MM.1S (cell line): ENCODE results near the gene TBC1D10A.
"Not testable (repeated sequence)": the region's sequence is repeated elsewhere in the genome, so short reads cannot be mapped to it uniquely, and the experiment has no call there.

ENCODE experiments used
- DNase-seq: peaks from one replicate; pipeline ENCODE4 v3.0.0-alpha.2; 2015
- H2AFZ ChIP-seq: fragments of 300-600 bp; sonication (generic); 2 replicates; pipeline ENCODE4 v1.6.0; 2016; ENCODE audit warnings: antibody characterized with exemption, low read length
- H3F3A ChIP-seq: fragments of 300-600 bp; sonication (generic); 2 replicates; pipeline ENCODE4 v1.6.1; 2016; ENCODE audit warnings: mild to moderate bottlenecking, antibody characterized with exemption, low read length, moderate library complexity, mixed read lengths; ENCODE audit not compliant: insufficient read depth
- H3K27ac ChIP-seq: fragments of 300-600 bp; sonication (generic); 2 replicates; pipeline ENCODE4 v1.5.1; 2016; ENCODE audit warnings: mild to moderate bottlenecking, low read length
- H3K27me3 ChIP-seq: fragments of 300-600 bp; sonication (generic); replicated peaks from 2 replicates; pipeline ENCODE4 v1.6.0; 2016; ENCODE audit warnings: low read length; ENCODE audit not compliant: insufficient read depth
- H3K36me3 ChIP-seq: fragments of 300-600 bp; sonication (generic); replicated peaks from 2 replicates; pipeline ENCODE4 v1.6.1; 2016; ENCODE audit warnings: mild to moderate bottlenecking, low read length, mixed read lengths; ENCODE audit not compliant: insufficient read depth
- H3K4me1 ChIP-seq: fragments of 300-600 bp; sonication (generic); 2 replicates; pipeline ENCODE4 v1.6.1; 2016; ENCODE audit warnings: low read length, mixed read lengths
- H3K4me2 ChIP-seq: fragments of 300-600 bp; sonication (generic); 2 replicates; pipeline ENCODE4 v1.6.0; 2016; ENCODE audit warnings: low read depth, low read length
- H3K4me3 ChIP-seq: fragments of 300-600 bp; sonication (generic); 2 replicates; pipeline ENCODE4 v1.5.1; 2016; ENCODE audit warnings: low read length, mixed read lengths
- H3K79me2 ChIP-seq: fragments of 300-600 bp; sonication (generic); 2 replicates; pipeline ENCODE4 v1.6.1; 2016; ENCODE audit warnings: mixed run types, low read length, mixed read lengths
- H3K9ac ChIP-seq: fragments of 300-600 bp; sonication (generic); 2 replicates; pipeline ENCODE4 v1.6.1; 2016; ENCODE audit warnings: low read length, mixed read lengths
- H3K9me2 ChIP-seq: fragments of 300-600 bp; sonication (generic); replicated peaks from 2 replicates; pipeline ENCODE4 v1.6.1; 2016; ENCODE audit warnings: mild to moderate bottlenecking, low read length, mixed read lengths; ENCODE audit not compliant: insufficient read depth
- H3K9me3 ChIP-seq: fragments of 300-600 bp; sonication (generic); replicated peaks from 2 replicates; pipeline ENCODE4 v1.6.1; 2016; ENCODE audit warnings: mild to moderate bottlenecking, low read length, mixed read lengths; ENCODE audit not compliant: insufficient read depth
- H4K20me1 ChIP-seq: fragments of 300-600 bp; sonication (generic); 2 replicates; pipeline ENCODE4 v1.6.1; 2016; ENCODE audit warnings: mild to moderate bottlenecking, low read length, moderate library complexity, mixed read lengths; ENCODE audit not compliant: insufficient read depth
- EZH2 ChIP-seq: fragments of 300-600 bp; sonication (generic); optimal IDR thresholded peaks from 2 replicates; pipeline ENCODE3; 2017; ENCODE audit warnings: low read depth, mild to moderate bottlenecking, antibody characterized with exemption, low read length, mixed read lengths
- EZH2phosphoT487 ChIP-seq: fragments of 300-600 bp; sonication (generic); IDR thresholded peaks from 2 replicates; pipeline ENCODE4 v1.6.1; 2018; ENCODE audit warnings: antibody characterized with exemption, low read length
- TF ChIP-seq, protein P1 (sequence below): fragments of 300-600 bp; sonication (generic); IDR thresholded peaks from 2 replicates; pipeline ENCODE4 v1.5.1; 2016; ENCODE audit warnings: antibody characterized with exemption, low read length, mixed read lengths

TBC1D10A gene

DNA sequence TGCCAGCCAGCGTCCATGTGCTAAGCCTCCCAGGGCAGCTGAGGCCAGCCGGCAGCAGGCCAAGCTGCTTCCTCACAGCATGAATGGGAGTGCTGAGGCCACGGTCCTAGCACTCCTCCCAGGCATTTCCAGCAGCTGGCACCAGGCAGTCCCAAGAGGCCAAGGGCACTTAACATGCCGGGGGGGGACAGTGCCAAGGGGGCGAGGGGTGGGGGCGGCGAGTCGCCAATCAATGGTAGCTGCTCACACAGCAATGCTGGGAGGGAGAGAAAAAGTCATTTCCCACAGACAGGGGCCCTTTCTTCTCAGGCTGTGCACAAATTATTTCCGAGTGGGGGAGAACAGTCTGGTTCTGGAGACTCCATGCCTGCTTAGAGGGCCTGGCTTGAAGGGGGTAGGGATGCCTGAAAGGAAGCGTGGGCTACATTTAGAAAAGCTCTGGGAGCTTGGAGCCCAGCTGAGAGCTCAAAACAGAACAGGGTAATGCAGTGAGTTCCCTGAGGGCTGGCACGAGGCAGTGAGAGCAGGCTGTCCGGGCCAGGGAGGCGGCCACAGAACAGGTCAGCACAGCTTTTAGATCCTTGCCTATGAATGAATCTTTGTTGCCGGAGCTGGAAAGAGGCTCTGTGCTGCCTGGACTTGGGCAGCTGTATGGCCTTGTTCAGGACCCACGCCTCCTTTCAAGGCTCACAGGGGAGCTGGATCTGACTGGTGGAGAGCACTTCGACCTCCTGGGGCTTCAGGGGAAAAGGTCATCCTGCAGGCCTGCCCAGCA, 14.4 kb upstream of the TBC1D10A start:
- TF ChIP-seq EZH2 (no peak), EZH2phosphoT487 (no peak)
- TF ChIP-seq, protein P1, sequence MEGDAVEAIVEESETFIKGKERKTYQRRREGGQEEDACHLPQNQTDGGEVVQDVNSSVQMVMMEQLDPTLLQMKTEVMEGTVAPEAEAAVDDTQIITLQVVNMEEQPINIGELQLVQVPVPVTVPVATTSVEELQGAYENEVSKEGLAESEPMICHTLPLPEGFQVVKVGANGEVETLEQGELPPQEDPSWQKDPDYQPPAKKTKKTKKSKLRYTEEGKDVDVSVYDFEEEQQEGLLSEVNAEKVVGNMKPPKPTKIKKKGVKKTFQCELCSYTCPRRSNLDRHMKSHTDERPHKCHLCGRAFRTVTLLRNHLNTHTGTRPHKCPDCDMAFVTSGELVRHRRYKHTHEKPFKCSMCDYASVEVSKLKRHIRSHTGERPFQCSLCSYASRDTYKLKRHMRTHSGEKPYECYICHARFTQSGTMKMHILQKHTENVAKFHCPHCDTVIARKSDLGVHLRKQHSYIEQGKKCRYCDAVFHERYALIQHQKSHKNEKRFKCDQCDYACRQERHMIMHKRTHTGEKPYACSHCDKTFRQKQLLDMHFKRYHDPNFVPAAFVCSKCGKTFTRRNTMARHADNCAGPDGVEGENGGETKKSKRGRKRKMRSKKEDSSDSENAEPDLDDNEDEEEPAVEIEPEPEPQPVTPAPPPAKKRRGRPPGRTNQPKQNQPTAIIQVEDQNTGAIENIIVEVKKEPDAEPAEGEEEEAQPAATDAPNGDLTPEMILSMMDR: no peak
- H4K20me1 ChIP-seq: no peaks in the 10 kb centered on the region
- H3K9me2 ChIP-seq: no peaks in the 10 kb centered on the region
- H3K4me1 ChIP-seq: no peaks in the 10 kb centered on the region
- no peaks in the 10 kb centered on the region for H3F3A ChIP-seq
- H3K9me3 ChIP-seq: no peaks in the 10 kb centered on the region
- no peak overlapping the region for H3K27ac ChIP-seq
- H3K27me3 ChIP-seq: no peaks in the 10 kb centered on the region
- peaks cover 3% of the 10 kb centered on the region; the same call in 1 of the 2 replicates for H3K79me2 ChIP-seq
- DNase-seq: no peak
- no peak overlapping the region for H3K4me2 ChIP-seq
- H3K4me3 ChIP-seq: no peak overlapping the region
- no peak overlapping the region for H2AFZ ChIP-seq
- no peak overlapping the region for H3K9ac ChIP-seq
- H3K36me3 ChIP-seq: peaks cover 35% of the 10 kb centered on the region

DNA sequence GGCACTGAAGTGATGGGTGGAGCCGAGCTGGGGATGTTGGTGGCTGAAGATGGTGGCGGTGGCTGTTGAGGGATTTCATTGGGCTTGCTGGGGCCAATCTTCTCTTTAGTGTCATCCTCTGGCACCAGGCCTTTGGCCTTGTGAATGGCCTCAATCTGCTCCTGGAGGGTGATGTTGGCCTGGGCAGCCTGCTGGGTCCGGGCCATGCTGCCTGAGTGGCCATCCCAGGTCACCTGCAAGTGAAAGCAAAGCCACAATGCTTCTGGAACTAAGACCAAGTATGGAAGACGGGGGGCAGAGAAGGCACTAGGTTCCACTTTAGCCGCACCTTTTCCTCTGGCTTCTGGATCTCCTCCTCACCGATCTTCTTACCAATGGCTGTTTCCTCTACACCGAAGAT, 12.1 kb upstream of the TBC1D10A start:
- Histone ChIP-seq H3K79me2 (no peaks in the 10 kb centered on the region), H3F3A (no peaks in the 10 kb centered on the region), H3K36me3 (peaks cover 28% of the 10 kb centered on the region), H3K27me3 (no peaks in the 10 kb centered on the region), H2AFZ (no peak overlapping the region), H3K9me3 (no peaks in the 10 kb centered on the region), H3K4me1 (no peaks in the 10 kb centered on the region), H4K20me1 (no peaks in the 10 kb centered on the region), H3K27ac (no peak overlapping the region), H3K4me2 (no peak overlapping the region), H3K4me3 (no peak overlapping the region), H3K9ac (no peak overlapping the region), H3K9me2 (no peaks in the 10 kb centered on the region)
- TF ChIP-seq EZH2phosphoT487 (no peak), EZH2 (no peak)
- TF ChIP-seq, protein P1: no peak
- no peak for DNase-seq

DNA sequence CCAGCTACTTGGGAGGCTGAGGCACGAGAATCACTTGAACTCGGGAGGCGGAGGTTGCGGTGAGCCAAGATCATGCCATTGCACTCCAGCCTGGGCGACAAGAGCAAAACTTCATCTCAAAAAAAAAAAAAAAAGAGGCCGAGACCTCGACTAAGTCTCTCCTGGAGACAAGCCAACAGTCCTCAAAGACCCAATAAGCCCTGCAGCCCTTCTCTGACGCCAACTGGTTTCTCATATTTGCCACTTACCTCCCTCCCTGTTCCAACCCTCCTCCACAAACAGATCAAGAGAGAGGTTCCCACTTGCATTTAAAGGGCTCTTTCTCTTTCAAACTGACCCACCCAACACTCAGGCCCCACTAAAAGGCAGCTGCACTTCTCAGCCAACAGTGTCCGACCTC, 11.6 kb upstream of the TBC1D10A start:
- H3K27me3 ChIP-seq, H3K9ac ChIP-seq, H3K4me3 ChIP-seq, H3K79me2 ChIP-seq, H3K9me2 ChIP-seq, H3K4me1 ChIP-seq, H3F3A ChIP-seq, H2AFZ ChIP-seq, H3K4me2 ChIP-seq, DNase-seq, H3K9me3 ChIP-seq, H3K27ac ChIP-seq, H4K20me1 ChIP-seq: not testable (repeated sequence)
- peaks cover 32% of the 10 kb centered on the region for H3K36me3 ChIP-seq

DNA sequence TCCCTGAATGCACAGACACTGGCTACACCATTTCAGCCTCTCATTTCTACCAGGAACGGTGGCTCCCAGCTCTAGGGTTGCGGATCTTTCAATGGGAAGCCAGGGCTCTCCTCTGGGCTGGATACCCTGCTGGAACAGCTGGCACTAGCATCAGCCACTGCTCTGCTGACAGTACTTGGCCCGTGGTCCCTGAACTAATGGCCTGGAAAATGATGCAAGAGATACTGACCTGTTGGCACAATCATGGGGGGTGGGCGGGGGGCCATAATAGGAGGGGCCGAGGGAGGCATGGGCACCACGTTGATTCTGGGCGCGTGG, 10.7 kb upstream of the TBC1D10A start:
- Histone ChIP-seq H3K9me3 (no peaks in the 10 kb centered on the region), H3K27ac (no peak overlapping the region), H3K4me3 (no peak overlapping the region), H3K79me2 (no peaks in the 10 kb centered on the region), H2AFZ (no peak overlapping the region), H3K4me2 (no peak overlapping the region), H3K9ac (no peak overlapping the region), H3K36me3 (peaks cover 31% of the 10 kb centered on the region), H3K9me2 (no peaks in the 10 kb centered on the region), H3K4me1 (no peaks in the 10 kb centered on the region), H3K27me3 (no peaks in the 10 kb centered on the region), H4K20me1 (no peaks in the 10 kb centered on the region), H3F3A (no peaks in the 10 kb centered on the region)
- no peak for DNase-seq
- TF ChIP-seq EZH2 (no peak), EZH2phosphoT487 (no peak)
- TF ChIP-seq, protein P1: no peak
